Measurements from ENCODE around the gene SLC46A1. TPM values are rescaled to one million over a fixed set of nuclear protein-coding genes. Genes with fewer than 3 reads are reported as not detected.

SLC46A1 gene
- polyA plus RNA-seq, 3 donors: 13.9 to 15.4 (median 14.5) TPM

GRCh38 chr17:28363776-28364650, 42.0 kb downstream of the SLC46A1 start:
- DNase-seq (ENCODE audit: low read depth in 3 of 3, low spot score in 2 of 3): no peak

GRCh38 chr17:28363186-28363585, 42.8 kb downstream of the SLC46A1 start:
- DNase-seq (ENCODE audit: low read depth in 3 of 3, low spot score in 2 of 3): no peak

GRCh38 chr17:28357901-28358197, 48.2 kb downstream of the SLC46A1 start:
- no peak for DNase-seq (ENCODE audit: low read depth in 3 of 3, low spot score in 2 of 3)

- DNase-seq (ENCODE audit: low read depth in 3 of 3, low spot score in 2 of 3): peak in 1 of 3 donors; percentile 88
Observed at GRCh38 chr17:28357061-28357900, 48.7 kb downstream of the SLC46A1 start, which contains the start of gene POLDIP2. POLDIP2 (minus strand) TSS chr17:28357527; CDS start chr17:28357448, 79 bp downstream.

GRCh38 chr17:28350271-28350670, 55.7 kb downstream of the SLC46A1 start:
- DNase-seq (ENCODE audit: low read depth in 3 of 3, low spot score in 2 of 3): no peak

- no peak for DNase-seq (ENCODE audit: low read depth in 3 of 3, low spot score in 2 of 3)
Observed at GRCh38 chr17:28348979-28349378, 57.0 kb downstream of the SLC46A1 start.

GRCh38 chr17:28347261-28347891, 58.6 kb downstream of the SLC46A1 start:
- DNase-seq (ENCODE audit: low read depth in 3 of 3, low spot score in 2 of 3): no peak

GRCh38 chr17:28346746-28347246, 59.2 kb downstream of the SLC46A1 start:
- DNase-seq (ENCODE audit: low read depth in 3 of 3, low spot score in 2 of 3): no peak

GRCh38 chr17:28346199-28346580, 59.8 kb downstream of the SLC46A1 start:
- no peak for DNase-seq (ENCODE audit: low read depth in 3 of 3, low spot score in 2 of 3)

- no peak for DNase-seq (ENCODE audit: low read depth in 3 of 3, low spot score in 2 of 3)
Observed at GRCh38 chr17:28345419-28346198, 60.4 kb downstream of the SLC46A1 start.

Other genes with a start within 250 kb of the SLC46A1 start
- 10 to 100 TPM; 52.5 to 56.9 (median 56.3) TPM for gene TMEM97, start 87.0 kb downstream of the SLC46A1 start, polyA plus RNA-seq (ENCODE audit: insufficient read length in 3 of 3)
- gene IFT20, start 70.7 kb downstream of the SLC46A1 start, polyA plus RNA-seq (ENCODE audit: insufficient read length in 3 of 3): 10 to 100 TPM; 53.7 to 59.0 (median 56.8) TPM
- 10 to 100 TPM; 42.6 to 44.0 (median 43.1) TPM for gene TNFAIP1, start 70.5 kb downstream of the SLC46A1 start, polyA plus RNA-seq (ENCODE audit: insufficient read length in 3 of 3)
- 10 to 100 TPM; 89.1 to 95.7 (median 91.8) TPM for gene POLDIP2, start 48.7 kb downstream of the SLC46A1 start, polyA plus RNA-seq (ENCODE audit: insufficient read length in 3 of 3)
- gene SEBOX, start 41.0 kb downstream of the SLC46A1 start, polyA plus RNA-seq (ENCODE audit: insufficient read length in 3 of 3): not detected
- gene VTN, start 35.9 kb downstream of the SLC46A1 start, polyA plus RNA-seq (ENCODE audit: insufficient read length in 3 of 3): 10 to 100 TPM in 2 of 3 donors, 1 to 10 TPM in 1; 8.5 to 22.3 (median 11.7) TPM
- 10 to 100 TPM; 11.4 to 14.8 (median 12.2) TPM for gene SARM1, start 34.5 kb downstream of the SLC46A1 start, polyA plus RNA-seq (ENCODE audit: insufficient read length in 3 of 3)
- 10 to 100 TPM in 2 of 3 donors, 1 to 10 TPM in 1; 7.4 to 21.4 (median 15.6) TPM for gene SLC13A2, start 67.4 kb upstream of the SLC46A1 start, polyA plus RNA-seq (ENCODE audit: insufficient read length in 3 of 3)
- under 1 TPM; 0.31 to 0.65 (median 0.41) TPM for gene FOXN1, start 100.1 kb upstream of the SLC46A1 start, polyA plus RNA-seq (ENCODE audit: insufficient read length in 3 of 3)
- 10 to 100 TPM; 51.9 to 61.9 (median 57.3) TPM for gene UNC119, start 146.4 kb upstream of the SLC46A1 start, polyA plus RNA-seq (ENCODE audit: insufficient read length in 3 of 3)
- 100 to 1,000 TPM in 1 of 3 donors, 10 to 100 TPM in 2; 89.6 to 109 (median 96.6) TPM for gene PIGS, start 165.3 kb upstream of the SLC46A1 start, polyA plus RNA-seq (ENCODE audit: insufficient read length in 3 of 3)
- gene ALDOC, start 170.7 kb upstream of the SLC46A1 start, polyA plus RNA-seq (ENCODE audit: insufficient read length in 3 of 3): 10 to 100 TPM; 23.4 to 26.9 (median 25.3) TPM
- gene SPAG5, start 192.8 kb upstream of the SLC46A1 start, polyA plus RNA-seq (ENCODE audit: insufficient read length in 3 of 3): 10 to 100 TPM; 43.3 to 59.4 (median 52.6) TPM
- gene RSKR, start 208.0 kb upstream of the SLC46A1 start, polyA plus RNA-seq (ENCODE audit: insufficient read length in 3 of 3): 1 to 10 TPM; 7.5 to 8.9 (median 8.5) TPM
- gene BLTP2, start 238.9 kb upstream of the SLC46A1 start, polyA plus RNA-seq (ENCODE audit: insufficient read length in 3 of 3): 10 to 100 TPM; 83.8 to 91.6 (median 89.3) TPM